AG20443 (cell line): ENCODE results near the gene EEF2K.
"Not testable (repeated sequence)": the region's sequence is repeated elsewhere in the genome, so short reads cannot be mapped to it uniquely, and the experiment has no call there.

ENCODE experiments used
- DNase-seq: peaks from one replicate; pipeline ENCODE4 v3.0.0; 2012; ENCODE audit warnings: low spot score, mixed read lengths

The EEF2K gene

DNA sequence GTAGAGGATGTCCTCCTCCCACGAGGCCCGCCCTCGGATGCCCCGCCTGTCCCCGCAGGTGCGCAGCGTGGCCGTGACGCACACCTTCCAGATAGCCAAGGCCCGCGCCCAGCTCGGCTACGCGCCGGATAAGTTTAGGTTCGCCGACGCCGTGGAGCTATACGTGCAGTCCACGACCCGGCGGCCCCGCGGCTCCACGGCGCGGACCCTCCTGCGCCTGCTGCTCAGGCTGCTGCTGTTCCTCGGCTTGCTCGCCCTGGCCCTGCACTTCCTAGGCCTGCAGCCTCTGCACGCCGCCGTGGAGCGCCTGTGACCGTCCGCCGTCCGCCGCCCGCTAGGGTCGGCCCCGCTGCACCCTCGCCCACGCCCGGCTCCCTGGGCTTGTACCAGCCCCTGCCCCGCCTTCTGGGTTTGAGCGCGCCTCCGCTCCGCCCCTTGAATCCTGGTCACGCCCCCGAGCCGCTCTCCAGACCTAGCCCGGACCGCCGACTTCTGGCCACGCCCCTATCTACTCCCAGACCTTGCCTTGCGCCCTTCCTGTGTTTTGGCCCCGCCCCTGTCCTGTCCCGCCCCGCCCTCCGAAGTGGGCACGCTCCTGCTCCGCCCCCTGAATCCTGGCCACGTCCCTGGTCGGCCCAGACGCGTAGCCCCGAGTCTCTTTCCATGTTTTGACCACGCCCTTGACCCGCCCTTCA is 15.8 kb upstream of the EEF2K start:
- peak; percentile 97 for DNase-seq

DNA sequence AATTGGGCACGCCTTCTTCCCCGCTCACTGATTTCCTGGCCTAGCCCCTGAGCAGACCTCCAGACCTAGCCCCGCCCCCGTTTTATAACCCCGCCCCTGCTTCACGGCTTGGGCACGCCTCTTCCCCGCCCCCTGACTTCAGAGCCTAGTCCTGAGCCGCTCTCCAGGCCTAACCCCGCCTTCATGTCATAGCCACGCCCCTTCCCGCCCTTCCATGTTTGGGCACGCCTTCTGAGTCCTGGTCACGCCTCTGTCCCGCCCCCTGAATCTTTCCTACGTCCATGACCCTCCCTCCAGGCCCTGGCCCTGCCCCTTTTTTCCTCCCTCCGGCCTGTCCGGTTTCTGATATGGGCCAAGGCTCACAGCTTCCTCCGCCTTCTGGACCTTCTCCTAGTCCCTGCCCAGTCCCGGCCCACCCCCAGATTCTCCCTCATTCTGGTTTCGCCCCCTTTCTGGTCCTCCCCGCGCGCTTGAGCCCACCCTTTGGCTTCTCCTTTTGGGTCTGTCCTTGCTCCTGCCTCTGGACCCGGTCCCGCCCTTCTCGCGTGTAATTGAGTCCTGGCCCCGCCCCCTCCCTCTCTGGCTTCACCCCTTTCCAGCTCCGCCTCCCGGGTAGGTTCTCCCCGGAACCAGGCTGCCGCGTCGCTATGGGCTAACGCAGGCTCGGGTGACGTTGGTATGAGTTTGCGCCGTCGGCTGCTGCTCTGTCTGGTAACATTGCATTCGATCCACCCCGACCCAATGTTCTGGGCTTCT is 15.1 kb upstream of the EEF2K start:
- DNase-seq = peak; percentile 89

DNA sequence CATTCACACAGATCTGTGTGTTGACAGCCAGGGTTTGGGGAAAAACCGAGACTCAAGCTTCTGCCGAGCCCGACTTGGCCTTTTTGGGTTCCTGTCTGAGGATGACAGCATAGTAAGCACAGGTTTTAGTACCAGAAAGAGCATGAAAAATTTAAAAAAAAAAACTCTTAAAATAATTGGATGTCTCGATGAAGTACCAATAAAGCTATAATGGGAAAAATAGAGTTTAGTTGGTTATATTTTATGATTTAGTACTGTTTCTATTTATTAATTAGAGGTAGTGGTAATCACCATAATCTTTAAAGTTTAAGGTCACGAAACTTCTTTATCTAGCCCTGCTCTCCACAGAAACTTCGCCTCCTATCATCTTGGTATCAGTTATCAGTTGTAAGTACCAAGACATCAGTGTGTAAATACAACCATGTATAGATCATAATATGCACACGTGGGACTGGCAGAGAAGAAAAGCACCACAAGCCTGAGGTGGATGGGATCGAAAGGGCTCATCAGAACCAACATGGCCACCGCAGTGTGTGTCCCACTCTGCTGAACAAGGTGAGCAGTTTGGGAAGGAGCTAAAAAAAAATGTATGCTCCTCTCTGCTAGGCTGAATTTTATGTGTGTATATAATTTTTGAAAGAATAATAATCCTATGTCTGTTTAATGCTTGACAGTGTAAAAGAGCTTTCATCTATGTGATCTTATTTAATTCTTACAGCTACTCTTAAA is 14.4 kb upstream of the EEF2K start:
- no peak for DNase-seq

DNA sequence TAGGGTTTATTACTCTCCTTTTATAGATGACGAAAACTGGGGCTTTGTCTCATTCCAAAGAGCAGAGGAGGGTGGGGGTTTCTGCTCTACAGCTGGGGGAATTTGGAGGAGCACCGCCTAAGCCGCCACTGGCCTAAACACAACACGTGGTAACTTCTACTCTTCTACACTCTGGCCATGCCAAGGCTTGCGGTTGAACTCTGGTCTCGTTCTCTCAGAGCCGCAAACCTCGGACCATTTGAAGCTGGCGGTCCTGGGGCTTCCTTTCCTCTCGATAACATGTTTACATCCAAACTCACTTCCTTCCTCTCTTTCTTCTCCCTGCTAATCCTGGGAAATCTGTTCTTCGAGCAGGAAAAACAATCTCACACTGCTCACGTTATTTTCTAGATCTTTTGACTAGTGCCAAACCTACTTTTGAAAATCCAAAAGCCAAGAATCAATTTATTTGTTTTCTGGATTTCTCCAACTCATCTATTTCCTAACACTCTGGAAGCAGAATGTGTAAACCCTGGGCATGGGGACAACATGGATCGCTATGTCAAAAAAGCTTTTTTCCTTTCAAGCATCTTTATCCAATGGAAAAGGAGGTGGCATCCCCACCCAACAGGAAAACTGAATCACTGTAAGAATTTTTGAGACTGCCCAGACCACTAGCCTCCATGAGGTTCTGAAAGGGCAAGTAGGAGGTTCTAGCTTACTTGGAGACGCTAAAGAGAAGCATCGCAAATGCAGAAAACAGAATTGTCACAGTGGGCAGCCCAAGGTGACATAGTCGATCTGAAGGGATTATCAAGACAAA is 13.6 kb upstream of the EEF2K start:
- peak; percentile 82 for DNase-seq

DNA sequence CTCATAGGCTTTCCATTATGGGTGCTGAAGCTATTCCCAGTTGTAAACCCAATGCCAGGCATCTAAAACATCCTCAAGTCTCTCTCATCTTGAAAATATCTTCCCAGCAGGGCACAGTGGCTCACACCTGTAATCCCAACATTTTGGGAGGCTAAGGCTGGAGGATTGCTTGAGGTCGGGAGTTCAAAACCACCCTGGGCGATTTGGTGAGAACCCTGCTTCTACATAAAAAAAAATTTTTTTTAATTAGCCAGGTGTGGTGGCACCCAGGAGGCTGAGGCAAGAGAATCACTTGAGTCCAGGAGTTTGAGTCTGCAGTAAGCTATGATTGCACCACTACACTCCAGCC is 13.0 kb upstream of the EEF2K start:
- DNase-seq = no peak

DNA sequence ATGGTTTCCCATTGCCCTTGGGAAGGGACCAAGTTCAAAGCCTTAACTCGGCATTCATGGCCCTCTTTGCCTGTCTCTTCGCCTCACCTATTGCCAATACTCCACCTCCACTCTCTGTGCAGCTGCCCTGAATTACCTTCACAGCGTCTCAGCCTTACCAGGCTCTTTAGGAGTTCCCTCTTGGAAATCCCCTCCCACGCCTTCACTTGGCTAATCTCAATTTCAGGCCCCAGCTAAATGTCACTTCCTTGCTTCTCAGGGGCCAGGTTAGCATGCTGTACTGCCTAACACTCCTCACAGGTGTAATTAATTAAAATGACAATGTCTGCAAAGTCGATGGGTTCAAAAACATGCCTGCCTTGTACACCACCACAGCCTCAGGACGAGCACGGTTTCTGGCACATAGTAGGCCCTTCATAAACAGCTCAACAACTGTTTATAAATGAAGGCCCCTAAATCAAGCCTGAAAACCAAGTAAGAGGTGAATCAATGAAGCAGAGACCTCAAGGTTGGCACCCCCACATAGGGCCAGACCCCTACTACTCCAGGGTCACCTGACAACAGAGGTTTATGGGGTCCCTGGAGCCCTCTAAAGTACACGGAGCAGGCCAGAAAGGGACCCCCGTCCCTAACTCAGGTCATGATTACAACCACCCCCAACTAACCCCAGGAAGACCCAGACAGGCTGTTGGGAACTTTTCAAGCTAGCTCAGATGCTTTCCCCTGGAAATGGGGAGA is 11.2 kb upstream of the EEF2K start:
- no peak for DNase-seq

DNA sequence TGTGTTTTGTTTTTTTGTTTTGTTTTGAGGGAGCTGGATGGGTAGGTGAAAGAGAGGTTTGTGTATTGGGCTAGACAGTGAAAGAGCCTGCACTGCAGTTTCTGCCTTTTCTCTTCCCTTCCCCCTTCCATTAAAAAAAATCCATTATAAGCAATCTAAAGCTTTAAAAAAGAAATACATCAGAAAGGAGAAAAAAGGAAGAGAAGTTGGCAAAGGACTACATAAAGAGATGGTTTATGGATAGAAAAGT is 10.7 kb upstream of the EEF2K start:
- DNase-seq = no peak

DNA sequence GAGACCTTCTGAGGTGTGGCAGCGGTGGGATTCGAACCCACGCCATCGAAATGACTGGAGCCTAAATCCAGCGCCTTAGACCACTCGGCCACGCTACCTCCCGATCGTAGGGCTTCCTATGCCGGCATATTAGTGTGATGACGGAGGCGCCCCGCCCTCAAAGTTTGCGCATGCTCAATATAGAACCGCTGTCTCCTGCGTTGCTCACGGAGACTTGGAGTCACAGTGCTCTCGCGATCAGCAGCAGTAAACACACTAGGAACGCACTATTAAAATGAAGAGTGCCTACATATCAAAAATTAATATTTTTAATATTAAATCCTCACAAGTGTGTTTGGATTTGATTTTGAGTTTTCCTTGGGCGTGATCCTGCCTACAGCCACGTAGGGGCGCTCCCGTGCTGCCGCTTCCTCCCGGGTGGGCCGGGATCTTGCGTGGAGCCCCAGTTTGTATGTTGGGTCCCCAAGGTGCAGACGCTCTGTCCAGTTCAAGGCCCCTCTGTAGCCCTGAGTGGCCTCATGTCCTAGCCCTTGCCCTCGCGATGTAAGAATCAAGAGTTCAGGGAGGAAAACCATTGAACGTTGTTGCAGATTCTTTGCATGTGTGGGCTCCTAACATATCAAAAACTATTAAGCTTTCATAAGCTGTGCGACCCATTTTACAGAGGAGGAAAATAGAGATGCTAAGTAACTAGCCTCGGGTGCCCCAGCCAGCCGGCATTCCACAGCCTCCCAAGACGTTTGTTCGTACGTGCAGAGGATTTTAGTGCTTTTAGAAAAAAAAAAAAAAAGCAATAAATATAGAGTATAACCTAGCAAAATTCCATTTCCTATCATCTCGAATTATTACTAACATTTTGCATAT is 10.2 kb upstream of the EEF2K start:
- peak; percentile 85 for DNase-seq

DNA sequence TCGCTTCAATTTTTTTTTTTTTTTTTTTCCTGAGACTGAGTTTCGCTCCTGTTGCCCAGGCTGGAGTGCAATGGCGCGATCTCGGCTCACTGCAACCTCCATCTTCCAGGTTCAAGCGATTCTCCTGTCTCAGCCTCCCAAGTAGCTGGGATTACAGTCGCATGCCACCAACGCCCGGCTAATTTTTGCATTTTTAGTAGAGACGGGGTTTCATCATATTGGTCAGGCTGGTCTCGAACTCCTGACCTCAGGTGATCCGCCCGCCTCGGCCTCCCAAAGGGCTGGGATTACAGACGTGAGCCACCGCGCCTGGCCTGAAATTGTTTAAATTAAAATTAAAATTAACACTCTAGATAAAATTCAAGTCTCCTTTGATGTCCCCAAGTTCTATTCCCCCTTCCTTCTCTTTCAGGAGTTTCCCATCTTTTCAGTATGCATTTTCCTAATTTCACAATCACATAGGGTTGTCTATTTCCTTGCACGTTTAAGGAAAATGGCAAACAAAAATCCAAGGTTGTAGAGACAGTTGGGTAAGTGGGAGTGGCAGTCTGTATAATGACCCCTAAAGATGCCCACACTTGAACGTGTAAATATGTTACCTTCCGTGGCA is 9.4 kb upstream of the EEF2K start:
- not testable (repeated sequence) for DNase-seq

DNA sequence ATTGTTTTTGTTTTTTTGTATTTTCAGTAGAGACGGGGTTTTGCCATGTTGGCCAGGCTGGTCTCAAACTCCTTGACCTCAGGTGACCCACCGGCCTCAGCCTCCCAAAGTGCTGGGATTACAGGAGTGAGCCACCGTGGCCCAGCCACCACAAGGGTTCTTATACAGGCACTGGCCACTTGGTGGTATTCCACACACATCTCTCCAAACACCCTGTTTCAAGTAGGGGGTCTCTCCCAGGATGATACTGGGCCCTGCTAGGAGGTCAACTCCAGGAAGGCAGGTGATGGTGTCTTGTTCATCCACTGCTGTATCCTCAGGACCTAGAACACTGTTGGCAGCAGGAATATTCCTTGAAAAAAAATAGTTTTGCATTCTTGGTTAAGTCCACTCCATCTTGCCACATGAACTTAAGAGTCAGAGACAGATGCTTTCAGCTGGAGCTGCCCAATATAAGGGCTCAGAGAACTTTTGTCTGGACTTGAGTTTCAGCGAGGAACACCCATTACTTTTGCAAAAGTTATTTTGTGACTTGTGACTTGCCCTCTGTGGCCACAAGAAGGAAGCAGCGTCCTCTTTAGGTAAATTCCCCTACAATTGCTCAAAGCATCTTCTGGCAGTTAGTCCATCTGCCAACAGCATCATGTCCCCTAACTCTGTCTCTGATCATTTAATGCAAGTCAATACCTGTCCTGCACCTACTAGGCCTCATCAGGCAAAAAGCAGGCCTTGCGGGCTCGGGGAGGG is 7.4 kb upstream of the EEF2K start:
- DNase-seq = no peak

DNA sequence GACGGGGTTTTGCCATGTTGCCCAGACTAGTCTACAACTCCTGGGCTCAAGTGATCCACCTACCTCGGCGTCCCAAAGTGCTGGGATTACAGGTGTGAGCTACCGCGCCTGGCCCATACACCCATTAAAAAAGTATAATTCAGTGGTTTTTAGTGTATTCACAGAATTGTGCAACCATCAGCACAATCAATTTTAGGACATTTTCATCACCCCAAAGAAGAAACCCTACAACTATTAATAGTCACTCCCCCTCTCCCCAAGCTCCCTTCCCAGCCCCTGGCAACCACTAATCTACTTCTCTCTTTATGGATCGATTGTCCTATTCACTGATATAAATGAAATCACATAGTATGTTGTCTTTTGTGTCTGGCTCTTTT is 3.8 kb upstream of the EEF2K start:
- DNase-seq = no peak

DNA sequence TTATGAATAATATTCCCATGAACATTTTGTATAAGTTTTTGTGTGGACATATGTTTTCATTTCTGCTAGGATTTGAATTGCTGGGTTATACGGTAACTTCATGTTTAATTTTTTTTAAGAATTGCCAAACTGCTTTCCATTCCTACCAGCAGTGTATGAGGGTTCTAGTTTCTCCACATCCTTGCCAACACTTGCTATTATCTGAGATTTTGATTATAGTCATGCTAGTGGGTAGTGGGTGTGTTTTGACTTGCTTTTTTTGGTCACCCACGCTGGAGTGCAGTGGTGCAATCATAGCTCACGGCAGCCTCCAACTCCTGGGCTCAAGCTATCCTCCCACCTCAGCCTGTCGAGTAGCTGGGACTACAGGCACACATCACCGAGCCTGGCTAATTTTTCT is 3.0 kb upstream of the EEF2K start:
- DNase-seq = no peak

DNA sequence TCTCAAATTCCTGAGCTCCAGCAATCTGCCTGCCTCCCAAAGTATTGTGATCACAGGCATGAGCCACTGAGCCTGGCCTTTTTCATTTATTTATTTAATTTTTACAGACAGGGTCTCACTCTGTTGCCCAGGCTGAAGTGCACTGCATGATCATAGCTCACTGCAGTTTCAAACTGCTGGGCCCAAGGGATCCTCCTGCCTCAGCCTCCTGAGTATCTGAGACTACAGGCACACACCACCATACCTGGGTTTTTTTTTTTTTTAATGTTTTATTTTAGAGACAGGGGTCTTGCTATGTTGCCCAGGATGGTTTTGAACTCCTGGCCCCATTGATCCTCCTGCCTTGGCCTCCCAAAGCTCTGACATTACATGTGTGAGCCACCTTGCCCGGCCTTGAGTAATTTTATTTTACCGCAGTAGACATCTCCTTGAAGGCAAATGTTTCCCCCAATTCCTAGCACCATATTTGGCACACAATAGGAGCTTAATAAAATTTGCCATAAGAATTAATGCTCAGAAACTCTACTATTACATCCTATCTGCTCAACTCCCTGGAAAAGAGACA is 1.9 kb upstream of the EEF2K start:
- DNase-seq = no peak

DNA sequence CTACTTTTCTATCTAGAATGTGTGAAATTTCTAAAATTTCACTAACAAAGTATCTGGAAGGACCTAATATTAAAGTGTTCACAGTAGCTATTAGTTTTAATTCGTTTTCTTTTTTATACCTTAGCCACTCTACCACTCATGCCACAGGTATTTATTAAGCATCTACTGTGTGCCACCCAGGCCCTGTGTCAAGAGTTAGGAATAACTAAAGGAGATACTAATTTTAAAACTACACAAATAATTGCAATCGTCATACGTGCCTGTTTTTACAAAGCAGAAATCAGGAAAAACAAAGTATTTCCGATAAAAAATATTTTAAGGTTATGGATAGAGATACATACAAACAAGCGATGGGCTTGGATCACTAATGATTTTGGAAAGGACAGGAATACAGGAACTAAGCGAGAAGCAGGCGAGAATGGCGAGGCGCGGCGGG is 483 bp upstream of the EEF2K start:
- no peak for DNase-seq

DNA sequence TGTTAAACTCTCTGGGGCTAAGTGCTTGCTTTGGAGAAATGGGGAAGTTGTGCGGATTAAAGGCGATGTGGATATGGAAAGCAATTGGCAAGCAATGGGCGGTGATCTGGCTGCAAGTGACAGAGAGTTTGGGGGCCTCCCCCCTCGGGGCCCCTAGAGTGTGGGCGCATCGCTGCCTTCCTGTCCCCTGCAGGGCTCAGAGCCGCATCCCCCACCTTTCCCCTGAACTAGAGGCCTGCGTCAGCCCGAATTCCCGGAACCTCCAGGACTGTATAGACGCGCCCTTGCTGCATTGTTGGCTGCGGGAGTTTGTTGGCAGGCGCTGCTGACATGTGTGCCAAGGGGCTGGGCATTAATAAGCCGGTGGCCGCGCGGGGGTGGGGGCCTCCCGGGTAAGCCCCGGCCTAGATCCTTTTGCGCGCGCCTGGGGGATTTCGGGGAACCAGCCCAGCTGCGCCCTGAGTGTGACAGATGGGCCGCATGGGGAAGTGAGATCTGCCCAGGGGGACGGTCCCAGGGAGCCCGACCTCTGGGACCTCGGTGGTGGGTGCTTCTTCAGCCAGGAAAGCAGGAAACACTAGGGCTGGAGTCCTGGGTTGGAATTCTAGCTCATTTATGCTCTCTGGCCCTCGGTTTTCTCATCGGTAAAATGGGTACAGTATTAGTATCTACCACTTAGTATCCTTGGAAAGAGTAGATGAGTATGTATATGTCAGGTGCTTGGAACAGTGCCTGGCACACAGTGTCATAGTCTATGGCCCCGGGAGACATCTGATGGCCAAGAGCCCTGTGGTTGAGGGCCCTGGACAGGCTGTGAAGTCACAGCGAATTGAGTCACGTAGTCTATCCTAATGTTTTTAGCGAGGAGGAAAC is 1.0 kb downstream of the EEF2K start:
- DNase-seq = peak; percentile 76

DNA sequence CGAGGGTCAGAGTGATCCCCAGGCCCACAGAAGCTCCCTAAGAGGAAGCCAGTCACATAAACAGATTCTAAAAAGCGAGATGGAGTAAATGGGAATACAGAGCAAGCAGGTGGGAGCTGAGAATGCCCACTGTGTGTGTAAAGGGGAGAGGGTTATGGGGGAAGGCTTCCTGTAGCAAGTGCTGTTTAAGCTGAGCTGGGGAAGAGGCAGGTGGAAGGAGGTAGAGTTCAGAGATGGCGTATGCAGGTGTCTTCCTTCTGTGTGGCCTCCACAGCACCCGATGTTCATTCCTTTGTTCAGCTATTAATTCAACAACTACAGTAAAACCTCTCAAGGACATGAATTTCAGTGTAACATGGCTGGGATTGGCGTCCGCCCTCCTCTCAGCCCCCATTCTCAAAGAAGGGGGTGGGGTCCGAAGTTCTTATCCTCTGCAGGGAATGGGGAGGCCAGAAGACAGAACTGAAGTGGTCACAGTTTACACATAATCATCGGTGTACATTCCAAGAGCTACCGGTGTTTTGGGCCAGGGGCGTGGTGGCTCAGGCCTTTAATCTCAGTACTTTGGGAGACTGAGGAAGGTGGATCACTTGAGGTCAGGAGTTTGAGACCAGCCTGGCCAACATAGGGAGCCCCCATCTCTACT is 1.8 kb downstream of the EEF2K start:
- DNase-seq = no peak

DNA sequence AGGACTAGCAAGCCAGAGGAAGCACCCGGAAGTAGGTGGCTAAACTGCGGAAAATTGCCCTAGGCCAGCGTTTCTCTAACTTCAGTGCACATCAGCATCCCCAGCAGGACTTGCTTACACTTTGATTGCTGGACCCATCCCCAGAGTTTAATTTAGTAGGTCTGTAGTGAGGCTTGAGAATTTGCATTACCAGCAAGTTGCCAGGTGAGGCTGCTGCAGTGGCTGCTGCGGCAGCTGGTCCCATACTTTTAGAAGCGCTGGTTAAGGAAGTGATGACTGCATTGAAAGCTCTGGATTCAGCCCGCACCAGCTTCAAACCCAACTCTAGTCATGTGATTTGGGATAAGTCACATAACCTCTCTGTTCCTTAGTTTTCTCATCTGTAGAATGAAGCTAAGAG is 4.2 kb downstream of the EEF2K start:
- DNase-seq = no peak

DNA sequence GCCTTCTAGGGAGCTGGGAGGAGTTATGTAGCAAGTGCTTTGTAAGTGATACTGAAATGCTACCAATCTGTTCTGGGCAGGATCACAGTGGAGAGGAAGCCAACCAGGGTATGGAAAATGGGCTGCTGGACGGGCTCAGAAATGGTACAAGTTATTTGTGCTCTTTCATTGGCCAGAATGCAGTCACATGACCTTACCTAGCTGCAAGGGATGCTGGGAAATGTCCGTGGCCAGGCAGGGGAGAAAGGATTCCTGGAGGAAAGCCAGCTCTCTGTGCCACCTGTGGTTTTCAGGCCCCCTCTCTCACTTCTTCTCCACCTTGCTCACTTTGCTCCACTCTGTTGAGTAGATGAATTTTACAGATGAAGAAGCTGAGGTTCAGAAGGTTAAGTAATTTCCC is 4.8 kb downstream of the EEF2K start:
- no peak for DNase-seq
